ENCODE results near the gene SPINK2. TPM values are rescaled to one million over a fixed set of nuclear protein-coding genes. Genes with fewer than 3 reads are reported as not detected.

SPINK2 gene, protein sequence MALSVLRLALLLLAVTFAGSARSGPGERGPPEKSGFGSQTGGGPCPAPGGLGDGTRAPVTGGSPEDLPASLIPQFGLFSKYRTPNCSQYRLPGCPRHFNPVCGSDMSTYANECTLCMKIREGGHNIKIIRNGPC
- total RNA-seq = 1 to 10 TPM in 1 of 2 donors, under 1 TPM in 1; 0.47 to 3.2 TPM
- long read RNA-seq = 0 reads

DNA sequence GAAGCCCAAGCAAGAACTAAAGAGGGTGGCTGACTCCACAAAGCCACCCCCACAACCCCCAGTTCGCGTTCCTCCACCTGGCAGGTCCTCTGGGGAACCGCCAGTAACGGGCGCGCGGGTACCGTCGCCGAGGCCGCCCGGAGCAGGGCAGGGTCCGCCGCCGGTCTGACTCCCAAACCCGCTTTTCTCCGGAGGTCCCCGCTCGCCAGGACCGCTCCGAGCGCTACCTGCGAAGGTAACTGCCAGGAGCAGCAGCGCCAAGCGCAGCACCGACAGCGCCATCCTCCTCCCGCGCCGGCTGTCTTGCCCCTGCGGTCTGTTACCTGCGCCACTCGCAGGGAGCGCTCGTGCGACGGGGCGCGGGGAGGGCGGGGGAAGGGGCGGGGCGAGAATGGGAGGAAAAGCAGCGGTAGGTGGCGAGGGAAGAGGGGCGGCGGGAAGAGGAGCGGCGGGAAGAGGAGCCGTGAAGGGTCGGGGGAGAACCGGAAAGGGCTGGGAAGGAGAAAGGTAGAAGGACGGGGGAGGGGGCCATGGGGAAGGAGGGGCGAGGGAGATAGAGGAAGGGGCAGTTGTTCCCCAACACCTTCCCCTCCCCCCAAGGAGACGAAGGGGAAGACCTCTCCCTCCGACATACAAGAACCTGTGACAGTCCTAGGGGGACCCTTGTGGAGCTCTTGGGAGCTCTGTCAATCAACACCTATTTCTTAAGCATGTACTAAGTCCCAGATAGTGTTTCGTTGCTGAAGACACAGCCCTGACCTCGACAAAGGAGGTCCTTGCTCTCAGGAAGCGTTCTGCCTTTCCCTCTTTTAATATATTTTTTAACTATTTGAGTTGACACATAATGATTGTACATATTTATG lies at the start of gene SPINK2:
Gene SPINK2 (minus strand): TSS at position 321 of the 863 bp plus-strand sequence. CDS start 39 bp downstream, at position 282.
- peak; percentile 63 to 77 for ATAC-seq
- no peak for DNase-seq
- intact Hi-C loops (cut with DNase I) = no loop called here

GRCh38 chr4:56870946-56871345 lies 49.4 kb upstream of the SPINK2 start:
- intact Hi-C loops (cut with DNase I) = no loop called here
- ATAC-seq = no peak

DNA sequence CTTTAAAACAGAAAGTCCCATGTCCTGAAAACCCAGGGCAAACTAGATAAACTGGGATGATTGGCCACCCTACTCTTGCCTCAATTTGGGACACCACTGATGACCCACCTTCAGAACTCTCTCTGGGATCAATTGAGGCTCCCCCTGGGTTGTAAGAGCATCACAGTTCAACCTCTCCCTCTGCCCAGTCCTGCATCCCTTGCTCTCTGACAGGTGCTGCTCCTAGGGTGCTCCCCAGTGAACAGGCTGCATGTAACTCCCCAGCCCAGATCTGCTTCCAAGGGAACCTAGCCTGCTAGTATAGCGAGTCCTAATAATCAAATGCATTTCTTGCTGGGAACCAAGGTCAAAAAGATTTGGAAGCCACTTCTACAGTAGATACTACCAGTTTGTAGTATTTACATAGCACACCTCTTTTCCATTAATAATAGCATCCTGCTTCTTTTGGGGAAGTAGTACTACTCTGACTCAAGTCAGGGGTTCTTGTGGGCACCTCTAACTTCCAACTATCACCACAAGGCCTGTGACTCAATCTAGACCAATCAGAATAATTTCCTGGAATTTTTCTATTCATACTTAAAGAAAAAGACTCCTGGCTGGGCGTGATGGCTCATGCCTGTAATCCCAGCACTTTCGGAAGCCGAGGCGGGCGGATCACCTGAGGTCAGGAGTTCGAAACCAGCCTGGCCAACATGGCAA lies 42.1 kb upstream of the SPINK2 start:
- intact Hi-C loops (cut with DNase I) = no loop called here
- no peak for ATAC-seq
- DNase-seq = no peak

More at GRCh38 chr4:56870946-56871345, 49.4 kb upstream of the SPINK2 start:
- no peak for DNase-seq

DNA sequence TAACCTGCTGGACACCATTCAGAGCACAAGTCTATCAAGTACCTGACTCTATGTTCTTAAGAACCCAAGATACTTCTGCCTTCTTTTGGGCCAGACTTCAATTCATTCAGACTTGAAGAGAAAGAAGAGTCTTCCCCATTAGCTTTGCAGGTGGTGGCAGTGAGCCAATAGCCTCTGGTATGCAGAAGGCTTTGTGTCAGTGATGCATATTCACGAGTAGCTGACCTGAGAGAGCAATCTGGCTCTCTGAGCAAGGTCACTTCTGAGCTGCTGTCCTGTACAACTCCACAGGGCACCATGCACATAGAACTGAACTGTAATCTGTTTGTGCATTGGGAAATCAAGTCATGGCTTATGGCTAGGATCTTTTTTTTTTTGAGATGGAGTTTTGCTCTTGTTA lies 39.9 kb upstream of the SPINK2 start:
- intact Hi-C loops (cut with DNase I) = no loop called here
- DNase-seq (no peak), ATAC-seq (no peak)

GRCh38 chr4:56860781-56861180 lies 39.3 kb upstream of the SPINK2 start:
- DNase-seq (no peak), ATAC-seq (no peak)
- intact Hi-C loops (cut with DNase I) = no loop called here

- intact Hi-C loops (cut with DNase I) = no loop called here
- no peak for ATAC-seq
Measured at GRCh38 chr4:56859841-56860240, 38.3 kb upstream of the SPINK2 start.

DNA sequence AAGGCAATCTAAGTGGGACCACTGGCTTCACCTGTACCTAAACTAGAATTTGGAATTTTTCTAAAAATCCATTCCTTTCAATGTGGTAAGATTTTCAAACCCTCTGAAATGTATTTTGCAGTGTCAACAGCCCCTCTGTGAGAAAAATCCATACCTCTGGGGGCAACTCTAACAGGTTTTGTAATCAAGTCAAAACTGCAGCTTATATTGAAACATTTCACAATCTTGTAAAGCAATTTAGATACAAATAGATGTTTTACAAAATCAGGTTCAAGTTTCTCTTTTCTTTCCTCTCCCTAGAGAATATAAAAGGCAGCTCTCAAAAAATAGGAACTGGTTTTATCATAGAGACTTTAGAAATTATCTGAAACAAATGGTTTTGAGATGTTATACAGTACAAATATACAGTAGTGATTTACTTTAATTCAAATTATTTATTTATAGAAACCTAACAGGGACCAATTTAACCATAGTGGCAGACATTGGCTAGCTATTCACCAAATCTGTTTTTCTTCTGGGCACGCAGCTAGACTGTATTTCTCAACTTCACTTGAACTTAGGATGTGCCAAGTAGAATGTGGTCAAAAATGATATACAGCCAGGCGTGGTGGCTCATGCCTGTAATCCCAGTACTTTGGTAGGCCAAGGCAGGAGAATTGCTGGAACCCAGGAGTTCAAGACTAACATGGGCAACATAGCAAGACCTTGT lies 36.3 kb upstream of the SPINK2 start:
- no peak for DNase-seq
- peak in 1 of 2 donors; percentile 67 for ATAC-seq
- intact Hi-C loops (cut with DNase I) = no loop called here

More at GRCh38 chr4:56859841-56860240, 38.3 kb upstream of the SPINK2 start:
- DNase-seq = no peak

DNA sequence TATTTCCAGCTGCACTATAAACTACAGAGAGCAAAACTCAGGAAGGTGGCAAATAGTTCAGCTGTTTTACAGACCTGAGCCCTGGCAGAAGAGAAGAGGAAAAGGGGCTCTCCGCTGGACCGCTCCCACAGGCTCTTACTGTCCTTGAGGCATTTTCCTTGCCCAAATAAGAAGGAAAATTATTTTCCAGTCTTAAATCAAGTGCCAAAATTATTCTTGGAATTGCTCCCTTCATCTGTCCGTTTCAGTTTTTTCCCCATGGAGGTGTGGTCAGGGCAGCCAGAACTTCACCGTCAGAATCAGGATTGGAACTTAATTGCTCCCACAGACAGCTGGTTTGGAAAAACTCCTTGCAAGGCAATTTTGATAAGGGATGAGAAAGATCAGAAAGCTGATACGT lies 35.2 kb upstream of the SPINK2 start:
- DNase-seq = no peak
- no peak for ATAC-seq
- intact Hi-C loops (cut with DNase I) = no loop called here

DNA sequence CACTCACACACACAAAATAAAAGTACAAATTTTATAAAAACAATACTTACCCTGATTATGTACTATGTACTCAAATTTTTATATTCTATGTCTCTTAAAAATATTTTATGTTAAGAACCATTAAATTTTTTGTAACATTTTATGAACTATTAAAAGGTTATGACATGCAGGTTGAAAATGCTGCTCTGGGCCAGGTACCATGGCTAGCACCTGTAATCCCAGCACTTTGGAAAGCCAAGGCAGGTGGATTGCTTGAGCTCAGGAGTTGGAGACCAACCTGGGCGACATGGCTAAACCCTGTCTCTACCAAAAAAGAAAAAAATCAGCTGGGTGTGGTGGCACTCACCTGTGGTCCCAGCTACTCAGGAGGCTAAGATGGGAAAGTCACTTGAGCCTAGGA lies 29.4 kb upstream of the SPINK2 start:
- no peak for ATAC-seq
- DNase-seq = no peak
- intact Hi-C loops (cut with DNase I) = no loop called here

DNA sequence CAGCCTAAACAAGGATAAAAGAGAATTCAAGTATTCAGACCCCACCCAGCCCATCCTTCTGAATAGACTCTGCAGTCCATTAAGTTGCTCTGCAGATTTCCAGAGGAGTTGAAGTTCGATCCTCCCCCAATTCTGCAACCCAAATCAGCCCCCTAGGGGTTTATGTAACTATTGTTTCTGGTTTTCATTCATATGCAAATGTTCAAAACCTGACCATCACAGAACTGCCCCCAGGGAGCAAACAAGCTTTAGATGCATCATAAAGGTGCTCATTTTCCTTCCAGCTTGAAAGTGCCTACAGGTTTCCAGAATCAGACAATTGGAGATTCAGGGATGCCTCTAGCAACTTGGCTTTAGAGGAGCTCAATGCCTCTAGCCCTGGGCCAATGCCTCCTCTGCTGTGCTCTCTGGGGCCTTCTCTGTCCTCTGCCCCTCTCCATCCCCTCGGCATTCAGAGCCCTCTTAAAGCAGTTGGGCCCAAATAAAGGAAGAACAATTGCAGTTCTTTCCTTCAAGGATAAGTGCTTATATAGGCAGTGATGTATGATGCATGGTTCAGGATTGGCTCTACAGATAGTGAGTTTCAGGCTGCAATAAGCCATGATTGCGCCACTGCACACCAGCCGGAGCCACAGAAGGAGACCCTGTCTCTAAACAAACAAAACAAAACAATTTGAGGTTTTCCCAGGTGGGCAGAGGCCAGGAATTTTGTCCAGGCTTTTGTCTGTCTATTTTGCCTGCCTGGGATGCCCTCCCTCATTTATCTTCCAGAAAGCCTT lies 23.5 kb upstream of the SPINK2 start:
- intact Hi-C loops (cut with DNase I) = no loop called here
- ATAC-seq (no peak), DNase-seq (no peak)

- intact Hi-C loops (cut with DNase I) = no loop called here
- DNase-seq = no peak
- peak in 1 of 2 donors; percentile 53 for ATAC-seq
Measured at GRCh38 chr4:56843421-56843899, 22.0 kb upstream of the SPINK2 start.

GRCh38 chr4:56840559-56840958 lies 19.1 kb upstream of the SPINK2 start:
- intact Hi-C loops (cut with DNase I) = no loop called here
- ATAC-seq = no peak

DNA sequence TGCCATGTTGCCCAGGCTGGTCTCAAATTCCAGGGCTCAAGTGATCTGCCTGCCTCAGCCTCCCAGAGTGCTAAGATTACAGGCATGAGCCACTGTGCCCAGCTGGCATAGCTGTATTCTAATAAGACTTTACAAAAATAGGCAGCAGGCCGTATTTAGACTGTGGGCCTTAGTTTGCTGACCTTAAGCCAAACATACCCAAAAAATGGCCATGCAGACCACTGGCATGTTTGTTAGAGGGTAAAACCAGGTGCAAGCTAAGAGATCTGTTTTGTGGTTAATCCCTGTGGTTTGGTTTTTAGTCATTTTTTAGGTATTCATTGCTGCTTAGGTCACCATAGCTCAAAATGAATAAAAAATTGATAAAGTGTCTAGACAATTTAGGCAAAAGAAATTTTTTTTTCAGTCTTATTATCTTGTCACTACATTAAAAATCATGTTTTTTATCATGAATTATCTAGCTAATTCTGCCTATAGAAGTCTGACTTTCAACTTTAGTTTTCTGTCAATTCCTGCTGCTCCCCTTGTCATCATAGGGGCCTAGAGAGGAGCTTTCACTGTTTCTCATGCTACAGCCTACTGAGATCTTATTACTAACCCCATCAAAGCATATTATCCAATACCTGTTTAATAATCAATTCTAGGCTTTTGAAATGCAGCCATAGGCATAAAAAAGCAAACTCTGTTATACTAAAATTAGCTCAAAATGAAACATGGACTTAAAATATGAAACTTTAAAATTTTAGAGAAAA lies 7.5 kb upstream of the SPINK2 start:
- intact Hi-C loops (cut with DNase I) = no loop called here
- DNase-seq = no peak
- ATAC-seq = no peak

More at GRCh38 chr4:56840559-56840958, 19.1 kb upstream of the SPINK2 start:
- no peak for DNase-seq

DNA sequence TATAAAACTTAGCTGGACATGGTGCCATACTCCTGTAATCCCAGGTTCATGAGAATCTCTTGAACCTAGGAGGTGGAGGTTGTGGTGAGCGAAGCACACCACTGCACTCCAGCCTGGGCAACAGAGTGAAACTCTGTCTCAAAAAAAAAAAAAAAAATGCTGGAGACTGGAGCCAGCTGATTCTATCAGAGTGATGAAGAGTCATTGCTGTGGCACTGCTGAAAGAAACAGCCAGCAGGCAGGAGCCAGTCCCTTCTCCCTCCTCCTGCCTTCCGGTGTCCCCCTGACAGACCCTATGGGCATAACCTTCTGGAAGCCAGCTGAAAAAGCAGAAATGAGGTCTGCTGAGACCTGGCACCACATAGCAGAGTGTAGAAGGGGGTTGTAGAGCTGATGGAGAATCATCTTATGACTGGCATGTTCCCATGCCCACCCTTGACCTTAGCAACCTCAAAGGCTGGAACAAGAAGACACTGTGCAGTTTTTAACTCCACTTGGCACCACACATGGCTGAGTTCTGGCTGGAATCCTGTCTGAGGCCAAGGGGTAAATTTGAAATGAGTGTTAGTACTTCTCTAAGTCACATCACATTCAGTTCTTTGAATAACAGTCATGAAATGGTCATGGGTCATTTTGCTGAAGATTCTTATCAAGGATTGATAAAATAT lies 2.6 kb upstream of the SPINK2 start:
- ATAC-seq (peak; percentile 41 to 44), DNase-seq (no peak)
- intact Hi-C loops (cut with DNase I) = no loop called here

DNA sequence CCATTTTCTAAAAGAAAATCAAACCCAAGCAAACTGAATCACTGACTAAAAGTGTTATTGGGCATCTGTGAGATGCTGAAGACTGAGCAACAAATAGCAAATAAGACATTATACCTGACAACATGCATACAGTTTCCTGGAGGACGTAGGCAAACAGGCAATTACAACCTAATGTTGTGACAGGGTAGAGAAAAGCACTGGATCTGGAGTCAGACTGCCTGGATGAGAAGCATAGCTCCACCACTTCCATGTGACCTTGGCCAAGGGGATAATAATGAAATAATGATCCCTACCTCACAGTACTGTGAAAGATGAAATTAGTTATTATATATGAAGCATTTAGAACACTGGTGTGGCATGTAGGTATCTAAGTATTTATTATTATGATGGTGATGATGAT lies 2.7 kb downstream of the SPINK2 start:
- intact Hi-C loops (cut with DNase I) = no loop called here
- DNase-seq = no peak
- ATAC-seq = no peak

DNA sequence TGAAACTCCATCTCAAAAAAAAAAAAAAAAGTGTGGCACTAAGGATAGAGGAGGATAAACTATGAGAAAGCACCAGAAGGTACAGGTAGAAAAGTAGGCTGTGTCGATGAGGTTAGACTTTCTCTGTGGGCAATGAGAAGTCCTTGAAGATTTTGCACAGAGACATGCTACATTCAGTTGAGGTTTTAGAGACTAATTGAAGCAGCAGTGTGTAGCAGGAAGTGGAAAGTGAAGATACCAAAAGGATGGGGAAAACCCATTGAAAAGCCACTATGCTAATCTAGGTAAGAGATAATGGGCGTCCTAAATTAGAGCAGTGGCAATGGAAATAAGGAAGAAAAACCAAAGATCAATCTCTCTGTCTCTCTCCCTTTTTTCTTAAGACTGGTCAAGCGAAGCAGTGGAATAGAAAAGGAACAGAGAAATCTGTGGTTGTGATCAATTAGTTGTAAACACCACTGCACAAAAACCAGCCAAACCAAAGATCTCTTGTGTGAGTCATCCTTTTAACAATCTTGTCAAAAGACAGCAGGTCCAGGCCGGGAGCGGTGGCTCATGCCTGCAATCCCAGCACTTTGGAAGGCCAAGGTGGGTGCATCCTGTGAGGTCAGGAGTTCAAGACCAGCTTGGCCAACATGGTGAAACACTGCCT lies 3.5 kb downstream of the SPINK2 start:
- DNase-seq = no peak
- ATAC-seq = no peak
- intact Hi-C loops (cut with DNase I) = no loop called here

DNA sequence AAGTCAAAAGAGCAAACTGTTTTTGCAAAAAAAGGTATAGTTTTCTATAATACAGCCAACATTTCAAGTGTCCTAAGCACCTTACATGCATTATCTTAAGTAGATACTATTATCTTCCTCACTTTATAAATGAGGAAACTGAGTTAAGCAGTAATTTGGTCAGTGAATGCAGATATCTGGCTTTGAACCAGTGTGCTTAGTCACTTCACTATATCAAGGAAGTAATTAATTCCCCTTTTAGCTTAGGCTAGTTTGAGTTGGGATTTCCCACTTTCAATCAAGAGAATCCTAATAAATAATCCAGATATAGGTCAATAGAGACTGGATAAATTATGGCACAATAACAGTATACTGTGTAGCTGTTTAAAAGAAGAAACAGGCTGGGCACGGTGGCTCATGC lies 14.8 kb downstream of the SPINK2 start:
- ATAC-seq (no peak), DNase-seq (no peak)
- intact Hi-C loops (cut with DNase I) = no loop called here

All from left cardiac atrium (tissue), 4 donors.